Measurements from ENCODE around the gene FAM3C.

Gene FAM3C

DNA sequence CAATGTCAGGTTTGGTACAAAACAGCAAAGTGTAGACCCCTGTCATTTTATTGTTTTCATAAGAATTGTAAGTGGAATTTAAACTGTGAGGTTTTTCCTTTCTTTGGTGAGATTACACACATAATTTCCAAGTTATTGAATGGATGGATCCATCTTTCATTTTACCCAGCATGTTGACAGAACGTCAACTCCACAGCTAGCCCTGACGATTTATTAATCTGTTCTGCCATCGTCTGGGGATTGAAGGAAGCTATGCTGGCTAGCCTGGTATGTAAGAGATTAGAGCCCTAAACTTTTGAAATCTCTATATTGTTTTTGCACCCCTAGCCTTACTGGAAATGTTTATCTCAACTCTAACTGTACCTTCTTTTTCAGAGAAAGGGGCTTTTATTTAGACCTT lies 58.7 kb downstream of the FAM3C start:
- TF ChIP-seq, protein P1, sequence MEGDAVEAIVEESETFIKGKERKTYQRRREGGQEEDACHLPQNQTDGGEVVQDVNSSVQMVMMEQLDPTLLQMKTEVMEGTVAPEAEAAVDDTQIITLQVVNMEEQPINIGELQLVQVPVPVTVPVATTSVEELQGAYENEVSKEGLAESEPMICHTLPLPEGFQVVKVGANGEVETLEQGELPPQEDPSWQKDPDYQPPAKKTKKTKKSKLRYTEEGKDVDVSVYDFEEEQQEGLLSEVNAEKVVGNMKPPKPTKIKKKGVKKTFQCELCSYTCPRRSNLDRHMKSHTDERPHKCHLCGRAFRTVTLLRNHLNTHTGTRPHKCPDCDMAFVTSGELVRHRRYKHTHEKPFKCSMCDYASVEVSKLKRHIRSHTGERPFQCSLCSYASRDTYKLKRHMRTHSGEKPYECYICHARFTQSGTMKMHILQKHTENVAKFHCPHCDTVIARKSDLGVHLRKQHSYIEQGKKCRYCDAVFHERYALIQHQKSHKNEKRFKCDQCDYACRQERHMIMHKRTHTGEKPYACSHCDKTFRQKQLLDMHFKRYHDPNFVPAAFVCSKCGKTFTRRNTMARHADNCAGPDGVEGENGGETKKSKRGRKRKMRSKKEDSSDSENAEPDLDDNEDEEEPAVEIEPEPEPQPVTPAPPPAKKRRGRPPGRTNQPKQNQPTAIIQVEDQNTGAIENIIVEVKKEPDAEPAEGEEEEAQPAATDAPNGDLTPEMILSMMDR (IDR thresholded peaks at IDR 0.05; ENCODE audit: low read depth, low read length, missing control alignments): no peak
- no peak for DNase-seq (ENCODE audit: extremely low read depth, low read depth)
- no peak overlapping the region for H3K4me3 ChIP-seq (replicated peaks; ENCODE audit: low read depth, low read length)

DNA sequence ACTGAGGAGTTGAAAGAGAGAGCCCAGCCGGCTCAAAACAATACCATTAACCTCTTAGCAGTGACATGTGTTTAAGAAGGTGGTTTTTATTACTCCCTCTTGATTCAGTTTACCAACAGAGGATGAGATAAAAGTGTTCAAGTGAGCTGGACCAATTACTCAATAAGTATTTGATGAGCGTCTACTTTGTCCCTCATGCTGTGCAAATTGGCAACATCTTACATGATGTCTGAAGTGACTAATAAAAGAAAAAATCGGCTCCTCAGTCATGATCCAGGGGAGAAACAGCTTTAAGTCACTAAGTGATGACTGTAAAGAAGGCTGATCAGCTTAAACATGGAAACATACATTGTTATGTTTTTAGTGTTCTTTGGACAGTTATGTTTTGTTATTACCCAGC lies 59.5 kb downstream of the FAM3C start:
- no peak for DNase-seq (ENCODE audit: extremely low read depth, low read depth)
- TF ChIP-seq, protein P1 (IDR thresholded peaks at IDR 0.05; ENCODE audit: low read depth, low read length, missing control alignments): no peak
- no peak overlapping the region for H3K4me3 ChIP-seq (replicated peaks; ENCODE audit: low read depth, low read length)

- no peak for DNase-seq (ENCODE audit: extremely low read depth, low read depth)
- H3K4me3 ChIP-seq (replicated peaks; ENCODE audit: low read depth, low read length): no peak overlapping the region
- TF ChIP-seq, protein P1 (IDR thresholded peaks at IDR 0.05; ENCODE audit: low read depth, low read length, missing control alignments): no peak
Measured at GRCh38 chr7:121334875-121335648, 61.0 kb downstream of the FAM3C start.

DNA sequence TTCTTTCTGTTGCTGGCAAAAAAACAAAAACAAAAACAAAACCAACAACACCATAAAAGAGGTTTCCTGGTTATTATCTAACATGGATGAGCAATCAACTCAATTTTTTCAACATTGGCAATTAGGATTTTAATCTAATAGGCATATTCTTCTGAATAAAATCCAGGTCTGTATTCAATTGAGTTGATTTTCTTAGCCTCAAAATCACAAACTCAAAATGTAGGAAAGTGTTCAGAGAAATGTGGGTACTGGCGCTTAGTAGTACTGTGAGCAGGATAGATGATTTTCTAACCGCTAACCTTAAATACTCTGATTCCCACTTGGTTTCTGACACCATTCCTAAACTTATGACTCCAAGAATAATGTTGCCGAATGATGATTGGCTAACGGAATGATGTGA lies 61.7 kb downstream of the FAM3C start:
- H3K4me3 ChIP-seq (replicated peaks; ENCODE audit: low read depth, low read length): no peak overlapping the region
- no peak for DNase-seq (ENCODE audit: extremely low read depth, low read depth)
- TF ChIP-seq, protein P1 (IDR thresholded peaks at IDR 0.05; ENCODE audit: low read depth, low read length, missing control alignments): no peak

- TF ChIP-seq, protein P1 (IDR thresholded peaks at IDR 0.05; ENCODE audit: low read depth, low read length, missing control alignments): no peak
- no peak overlapping the region for H3K4me3 ChIP-seq (replicated peaks; ENCODE audit: low read depth, low read length)
- DNase-seq (ENCODE audit: extremely low read depth, low read depth): no peak
Measured at GRCh38 chr7:121331574-121331973, 64.5 kb downstream of the FAM3C start.

DNA sequence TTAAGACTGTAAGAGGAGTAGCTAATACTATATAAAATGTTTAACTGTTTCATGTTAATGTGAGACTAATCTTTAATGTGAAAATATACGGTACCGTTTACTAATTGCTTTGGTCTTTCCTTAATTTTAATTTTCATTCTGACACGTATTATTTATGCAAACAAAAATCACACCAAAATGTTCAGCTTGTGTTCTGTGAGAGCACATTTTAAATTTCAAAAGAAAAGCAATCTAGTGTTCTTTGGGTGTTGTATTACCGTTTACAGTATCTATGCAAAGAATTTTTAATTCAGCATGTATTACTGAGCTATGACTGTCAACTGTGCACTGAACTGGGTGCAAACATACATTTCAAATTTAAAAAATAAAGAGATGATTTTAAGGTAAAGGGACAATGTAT lies 65.1 kb downstream of the FAM3C start:
- DNase-seq (ENCODE audit: extremely low read depth, low read depth): no peak
- TF ChIP-seq, protein P1 (IDR thresholded peaks at IDR 0.05; ENCODE audit: low read depth, low read length, missing control alignments): no peak
- no peak overlapping the region for H3K4me3 ChIP-seq (replicated peaks; ENCODE audit: low read depth, low read length)

Measured in HFF-Myc (cell line).